SK-N-SH (cell line): Measurements from ENCODE around the gene BUD31.

Experiments
- CHD2 ChIP-seq: fragments of 150-350 bp; IDR thresholded peaks from 2 replicates; pipeline ENCODE4 v1.6.1; 2018; ENCODE audit warnings: low read length; ENCODE audit not compliant: partially characterized antibody
- CTCF ChIP-seq: fragments of 200-600 bp; sonication (generic); IDR thresholded peaks from 2 replicates; pipeline ENCODE4 v1.6.1; 2017; ENCODE audit warnings: antibody characterized with exemption, mild to moderate bottlenecking, moderate library complexity
- EP300 ChIP-seq, 2 experiments: IDR thresholded peaks; 2 replicates each; pipeline versions ENCODE4 v1.4.0 to v1.6.1; 2012; ENCODE audit warnings: borderline replicate concordance in 1 of 2, low read depth in 1 of 2, low read length in 1 of 2
- MXI1 ChIP-seq: IDR thresholded peaks from 2 replicates; pipeline ENCODE4 v1.6.1; 2012; ENCODE audit warnings: mild to moderate bottlenecking, low read depth, low read length, improper control_type of control experiment
- POLR2AphosphoS5 ChIP-seq: IDR thresholded peaks from 2 replicates; pipeline ENCODE4 v1.6.1; 2012; ENCODE audit warnings: low read depth, low read length
- REST ChIP-seq: IDR thresholded peaks from 2 replicates; pipeline ENCODE4 v1.6.1; 2012; ENCODE audit warnings: mild to moderate bottlenecking, low read depth, low read length, moderate library complexity
- TAF1 ChIP-seq: IDR thresholded peaks from 2 replicates; pipeline ENCODE4 v1.6.1; 2012; ENCODE audit warnings: low read depth, mild to moderate bottlenecking, low read length, moderate library complexity, borderline replicate concordance
- USF1 ChIP-seq: IDR thresholded peaks from 2 replicates; pipeline ENCODE4 v1.4.0; 2012; ENCODE audit warnings: low read depth, borderline replicate concordance
- USF2 ChIP-seq: fragments of 150-350 bp; IDR thresholded peaks from 2 replicates; pipeline ENCODE4 v1.6.1; 2017; ENCODE audit warnings: antibody characterized with exemption, low read length, low read depth, borderline replicate concordance
- YY1 ChIP-seq: IDR thresholded peaks from 2 replicates; pipeline ENCODE4 v1.4.0; 2012; ENCODE audit warnings: low read depth, mild to moderate bottlenecking

- no peak for TF ChIP-seq CTCF
- TF ChIP-seq CHD2 = no peak
- no peak for TF ChIP-seq POLR2AphosphoS5
- TF ChIP-seq MXI1 = no peak
- TF ChIP-seq YY1 = no peak
- TF ChIP-seq USF1 = no peak
- no peak for TF ChIP-seq TAF1
- TF ChIP-seq REST = no peak
- no peak for TF ChIP-seq USF2
- no peak for TF ChIP-seq EP300 (IDR thresholded peaks at IDR 0.05; ENCODE audit: borderline replicate concordance in 1 of 2, low read depth in 1 of 2, low read length in 1 of 2)
Measured at GRCh38 chr7:99461221-99461620, 52.5 kb downstream of the BUD31 start.
